Measurements from ENCODE around the gene JSRP1.

GRCh38 chr19:2239173-2239572 is 17.0 kb downstream of the JSRP1 start:
- TF ChIP-seq, protein P1, sequence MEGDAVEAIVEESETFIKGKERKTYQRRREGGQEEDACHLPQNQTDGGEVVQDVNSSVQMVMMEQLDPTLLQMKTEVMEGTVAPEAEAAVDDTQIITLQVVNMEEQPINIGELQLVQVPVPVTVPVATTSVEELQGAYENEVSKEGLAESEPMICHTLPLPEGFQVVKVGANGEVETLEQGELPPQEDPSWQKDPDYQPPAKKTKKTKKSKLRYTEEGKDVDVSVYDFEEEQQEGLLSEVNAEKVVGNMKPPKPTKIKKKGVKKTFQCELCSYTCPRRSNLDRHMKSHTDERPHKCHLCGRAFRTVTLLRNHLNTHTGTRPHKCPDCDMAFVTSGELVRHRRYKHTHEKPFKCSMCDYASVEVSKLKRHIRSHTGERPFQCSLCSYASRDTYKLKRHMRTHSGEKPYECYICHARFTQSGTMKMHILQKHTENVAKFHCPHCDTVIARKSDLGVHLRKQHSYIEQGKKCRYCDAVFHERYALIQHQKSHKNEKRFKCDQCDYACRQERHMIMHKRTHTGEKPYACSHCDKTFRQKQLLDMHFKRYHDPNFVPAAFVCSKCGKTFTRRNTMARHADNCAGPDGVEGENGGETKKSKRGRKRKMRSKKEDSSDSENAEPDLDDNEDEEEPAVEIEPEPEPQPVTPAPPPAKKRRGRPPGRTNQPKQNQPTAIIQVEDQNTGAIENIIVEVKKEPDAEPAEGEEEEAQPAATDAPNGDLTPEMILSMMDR (IDR thresholded peaks at IDR 0.05 in 2 of 3, conservative IDR thresholded peaks at IDR 0.05 in 1 of 3; ENCODE audit: control insufficient read depth in 2 of 3, extremely low read depth in 1 of 3, insufficient read depth in 1 of 3, low read depth in 3 of 3, low read length in 3 of 3): no peak
- TF ChIP-seq RFX5 (IDR thresholded peaks at IDR 0.05; ENCODE audit: low read depth, low read length) (no peak), MTA3 (IDR thresholded peaks at IDR 0.05; ENCODE audit: borderline replicate concordance, low read length) (no peak), E2F4 (IDR thresholded peaks at IDR 0.05; ENCODE audit: low read depth, low read length) (no peak), MEF2A (IDR thresholded peaks at IDR 0.05; ENCODE audit: insufficient read depth, low read depth, low read length) (no peak), EP300 (IDR thresholded peaks at IDR 0.05; ENCODE audit: borderline replicate concordance in 1 of 2, control insufficient read depth in 1 of 2, low read depth in 2 of 2, low read length in 2 of 2) (no peak), RAD21 (IDR thresholded peaks at IDR 0.05; ENCODE audit: insufficient read depth, low read depth, low read length) (no peak), POLR2A (IDR thresholded peaks at IDR 0.05; ENCODE audit: low read depth, low read length) (no peak), SREBF2 (IDR thresholded peaks at IDR 0.05; ENCODE audit: low read length) (no peak), MYC (IDR thresholded peaks at IDR 0.05; ENCODE audit: insufficient read depth, insufficient read length, insufficient replicate concordance, low read length, severe bottlenecking) (no peak)

All from GM12878 (cell line).